AG08395 (cell line): ENCODE measurements around the gene KIAA0930.
"Not testable (repeated sequence)": the region's sequence is repeated elsewhere in the genome, so short reads cannot be mapped to it uniquely, and the experiment has no call there.

Source experiments
- DNase-seq: peaks from one replicate; pipeline ENCODE4 v3.0.0; 2012; ENCODE audit warnings: mixed read lengths, low spot score

Gene KIAA0930

DNA sequence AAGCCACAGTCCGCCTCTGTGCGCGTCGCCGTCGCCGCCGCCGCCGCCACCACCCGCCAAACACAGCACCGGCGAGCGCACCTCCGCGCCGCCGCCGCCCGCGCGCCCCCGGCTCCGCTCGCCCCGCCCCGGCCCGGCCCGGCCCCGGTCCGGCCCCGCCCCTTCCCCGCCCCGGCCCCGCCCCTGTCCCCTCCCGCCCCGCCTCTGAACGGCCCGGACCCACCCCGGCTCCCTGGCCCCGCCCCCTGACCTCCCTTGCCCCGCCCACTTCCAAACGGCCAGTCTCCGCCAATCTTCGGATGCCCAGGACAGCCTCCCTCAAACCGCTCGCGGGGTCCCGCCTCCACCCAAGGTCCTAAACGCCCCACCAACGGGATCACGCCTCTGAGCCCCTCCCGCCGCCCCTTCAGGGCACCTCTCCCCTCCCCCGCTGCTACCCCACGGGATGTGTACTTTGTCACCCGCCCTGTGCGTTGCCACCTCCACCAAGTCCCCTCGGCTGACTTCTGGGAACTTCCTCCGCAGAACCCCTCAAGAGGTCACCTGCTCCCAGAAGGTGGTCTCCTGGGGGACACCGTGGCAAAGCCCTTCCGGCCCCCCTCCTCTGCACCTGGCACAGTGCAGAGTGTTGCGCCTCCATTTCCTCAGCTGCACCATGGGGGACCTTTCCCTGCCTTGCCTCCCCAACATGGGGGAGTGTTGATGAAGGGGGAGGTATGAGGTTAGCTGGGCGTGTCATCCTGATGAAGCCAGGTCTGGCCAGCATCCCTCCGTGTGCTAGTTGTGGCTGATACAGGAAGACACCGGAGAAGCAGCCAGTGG lies at the start of gene KIAA0930:
Gene KIAA0930, minus strand, starts transcription at position 85 of the 822 bp plus-strand sequence. CDS start 191 bp downstream, outside the sequence.
- peak; percentile 97 for DNase-seq

DNA sequence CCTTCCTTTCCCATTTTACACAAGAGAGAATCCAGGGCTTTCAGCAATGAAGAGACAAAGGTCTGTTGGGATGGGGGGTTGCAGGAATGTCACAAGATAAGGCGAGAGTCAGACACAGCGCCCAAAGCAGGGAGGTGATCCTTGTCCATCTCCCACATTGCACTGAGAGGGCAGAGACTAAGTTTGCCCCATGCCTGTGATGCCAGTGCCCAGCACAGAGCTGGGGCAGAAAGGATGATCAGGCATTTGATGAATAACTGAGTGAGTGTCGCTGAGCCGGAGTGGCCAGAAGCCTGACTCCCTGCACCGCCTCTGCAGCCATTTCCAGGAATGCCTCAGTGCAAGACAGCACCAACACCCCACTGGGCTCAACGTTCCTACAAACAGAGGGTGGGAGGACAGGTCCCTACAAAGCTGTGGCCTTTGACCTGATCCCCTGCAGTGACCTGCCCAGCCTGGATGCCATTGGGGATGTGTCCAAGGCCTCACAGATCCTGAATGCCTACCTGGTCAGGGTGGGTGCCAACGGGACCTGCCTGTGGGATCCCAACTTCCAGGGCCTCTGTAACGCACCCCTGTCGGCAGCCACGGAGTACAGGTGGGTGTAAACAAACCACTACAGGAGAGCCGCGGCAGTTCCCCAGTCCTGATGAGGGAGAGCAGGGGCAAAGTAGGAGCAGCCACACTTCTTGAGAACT lies 46.3 kb upstream of the KIAA0930 start:
- DNase-seq, result no peak

DNA sequence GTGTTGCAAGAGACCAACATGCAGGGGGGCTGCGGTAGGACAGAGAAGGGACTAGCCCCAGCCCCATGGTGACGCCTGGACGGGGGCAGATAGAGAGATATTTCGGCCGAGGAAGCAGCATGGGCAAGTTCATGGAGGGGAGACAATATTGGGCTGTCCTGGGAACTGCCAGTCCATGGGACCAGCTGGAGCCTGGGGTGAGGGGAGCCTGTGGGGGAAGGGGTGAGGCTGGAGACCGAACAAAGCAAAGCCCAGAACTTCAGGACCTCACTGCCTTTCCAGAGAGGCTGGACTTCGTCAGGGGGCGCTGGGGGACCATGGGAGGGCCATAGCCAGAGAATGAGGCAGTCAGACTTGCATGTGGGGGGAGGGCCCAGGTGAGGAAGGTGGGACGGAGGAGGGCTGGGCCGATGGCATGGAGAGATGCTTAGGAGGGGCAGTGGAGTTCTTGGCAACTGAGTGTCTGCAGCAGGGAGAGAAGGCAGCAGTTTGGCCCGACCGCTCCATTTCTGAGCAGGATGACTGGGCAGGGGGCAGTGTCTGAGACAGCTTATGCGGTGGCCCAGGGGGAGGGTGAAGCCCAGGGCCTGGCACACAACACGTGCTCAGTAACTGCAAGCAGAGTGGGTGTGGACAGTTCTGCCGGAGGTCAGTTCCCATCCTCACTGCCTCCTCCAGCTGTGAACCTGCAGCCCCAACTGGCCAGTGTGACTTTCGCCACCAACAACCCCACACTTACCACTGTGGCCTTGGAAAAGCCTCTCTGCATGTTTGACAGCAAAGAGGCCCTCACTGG lies 44.8 kb upstream of the KIAA0930 start:
- no peak for DNase-seq

DNA sequence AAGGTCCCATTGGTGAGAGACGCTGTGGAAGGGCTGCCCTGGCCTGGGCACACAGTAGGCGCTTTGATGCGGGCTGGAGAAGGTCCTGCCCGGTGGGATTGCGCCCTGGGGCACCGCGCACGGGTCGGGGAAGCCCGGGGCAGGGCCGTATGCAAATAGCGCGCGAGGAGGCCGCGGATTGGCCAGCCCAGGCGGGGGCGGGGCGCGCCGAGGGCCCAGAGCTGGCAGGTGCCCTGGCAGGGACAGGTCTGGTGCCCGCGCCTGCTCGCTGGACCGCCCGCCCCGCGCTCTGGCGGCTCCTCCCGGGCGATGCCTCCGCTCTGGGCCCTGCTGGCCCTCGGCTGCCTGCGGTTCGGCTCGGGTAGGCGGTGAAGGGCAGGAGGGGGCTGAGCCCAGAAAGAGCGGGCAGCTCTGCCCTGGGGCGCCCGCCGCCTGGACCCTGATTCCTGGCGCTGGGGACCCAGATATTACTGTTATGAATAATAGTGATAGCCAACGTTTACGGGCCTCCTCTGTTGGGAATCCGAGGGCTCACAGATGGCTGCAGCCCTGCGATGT lies 44.1 kb upstream of the KIAA0930 start, which contains the start of gene UPK3A:
Gene UPK3A, plus strand, starts transcription at position 245 of the 558 bp plus-strand sequence. Its CDS starts 65 bp downstream, at position 310.
- no peak for DNase-seq

DNA sequence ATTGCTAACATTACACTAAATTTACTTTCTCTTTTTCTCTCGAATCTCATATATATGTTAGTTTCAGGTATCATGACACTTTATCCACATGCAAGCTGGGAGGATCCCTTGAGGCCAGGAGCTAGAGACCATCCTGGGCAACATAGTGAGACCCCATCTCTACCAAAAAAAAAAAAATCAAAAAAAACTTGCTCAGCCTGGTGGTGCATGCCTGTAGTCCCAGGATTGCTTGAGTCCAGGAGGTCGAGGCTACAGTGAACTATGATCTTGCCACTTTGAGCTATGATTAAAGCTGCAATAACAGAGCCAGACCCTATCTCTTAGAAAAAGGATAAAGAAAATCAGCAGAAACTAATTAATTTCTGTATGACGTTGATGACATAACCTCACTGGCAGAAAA lies 40.3 kb upstream of the KIAA0930 start:
- DNase-seq, result no peak

DNA sequence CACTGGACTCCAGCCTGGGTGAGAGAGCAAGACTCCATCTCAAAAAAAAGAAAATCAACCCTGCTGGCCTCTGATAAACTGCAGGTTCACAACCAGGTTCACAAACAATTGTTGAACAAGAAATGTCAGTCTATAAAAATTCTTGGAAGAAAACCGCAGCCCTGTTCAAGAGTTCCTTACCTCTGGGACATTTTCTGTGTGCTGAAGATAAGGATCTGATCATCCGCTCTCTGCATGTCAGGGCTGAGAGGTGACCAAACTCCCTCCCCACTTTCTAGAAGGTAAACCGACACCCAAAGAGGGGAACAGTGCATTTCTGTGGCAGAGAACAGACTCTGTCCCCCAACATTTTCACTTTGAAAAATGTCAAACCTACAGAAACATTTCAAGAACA lies 39.9 kb upstream of the KIAA0930 start:
- DNase-seq, result no peak

DNA sequence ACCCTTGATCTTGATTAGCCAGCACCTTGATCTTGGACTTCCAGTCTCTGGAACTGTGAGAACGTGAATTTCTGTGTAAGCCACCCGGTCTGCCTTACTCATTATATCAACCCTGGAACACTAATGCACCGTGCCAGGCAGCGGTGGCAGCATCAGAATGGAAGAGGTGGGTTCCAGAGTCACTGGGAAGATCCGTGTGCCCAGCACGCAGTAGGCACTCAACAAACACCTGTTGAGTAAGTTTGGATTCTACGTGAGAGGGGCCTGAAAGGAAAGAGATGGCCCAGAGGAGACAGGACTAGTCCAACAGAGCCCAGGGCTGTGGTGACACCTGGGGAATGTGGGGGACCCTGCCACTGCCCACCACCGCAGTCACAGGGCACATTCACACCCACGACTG lies 37.4 kb upstream of the KIAA0930 start:
- DNase-seq, result no peak

DNA sequence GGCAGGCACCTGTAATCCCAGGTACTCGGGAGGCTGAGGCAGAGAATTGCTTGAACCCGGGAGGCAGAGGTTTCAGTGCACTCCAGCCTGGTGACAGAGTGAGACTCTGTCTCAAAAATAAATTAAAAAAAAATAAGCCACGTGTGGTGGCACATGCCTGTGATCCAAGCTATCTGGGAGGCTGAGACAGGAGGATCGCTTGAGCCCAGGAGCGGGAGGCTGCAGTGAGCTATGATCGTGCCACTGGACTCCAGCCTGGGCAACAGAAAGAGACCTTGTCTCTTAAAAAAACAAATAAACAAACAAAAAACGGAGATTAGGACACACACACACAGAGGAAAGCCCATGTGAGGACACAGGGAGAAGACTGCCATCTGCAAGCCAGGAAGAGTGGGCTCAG lies 37.0 kb upstream of the KIAA0930 start:
- DNase-seq, result not testable (repeated sequence)

DNA sequence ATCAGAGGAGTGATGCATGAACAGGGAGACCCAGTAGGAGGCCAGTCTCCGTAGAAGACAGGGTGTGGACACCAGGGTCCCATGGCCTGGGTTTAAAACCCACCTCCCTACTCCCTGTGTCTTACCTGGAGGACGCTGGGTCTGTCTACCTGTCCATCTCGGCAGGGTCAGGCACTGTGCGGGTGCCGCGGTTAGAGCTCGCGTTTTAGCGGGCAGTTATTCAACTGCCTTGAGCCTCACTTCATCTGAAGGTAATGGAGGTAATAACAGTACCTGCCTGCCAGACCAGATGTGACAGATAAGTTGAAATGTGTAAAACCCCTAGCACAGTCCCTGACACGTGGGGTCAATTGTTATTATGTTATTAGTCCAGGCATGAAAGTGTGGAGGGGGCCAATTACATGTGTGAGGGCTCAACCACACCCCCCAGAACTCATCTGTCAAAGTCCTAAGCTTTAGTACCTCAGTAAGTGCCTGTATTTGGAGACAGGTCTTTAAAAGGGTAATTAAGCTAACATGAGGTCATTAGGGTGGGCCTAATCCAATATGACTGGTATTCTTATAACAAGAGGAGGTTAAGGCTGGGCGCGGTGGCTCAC lies 35.9 kb upstream of the KIAA0930 start:
- DNase-seq, result no peak

DNA sequence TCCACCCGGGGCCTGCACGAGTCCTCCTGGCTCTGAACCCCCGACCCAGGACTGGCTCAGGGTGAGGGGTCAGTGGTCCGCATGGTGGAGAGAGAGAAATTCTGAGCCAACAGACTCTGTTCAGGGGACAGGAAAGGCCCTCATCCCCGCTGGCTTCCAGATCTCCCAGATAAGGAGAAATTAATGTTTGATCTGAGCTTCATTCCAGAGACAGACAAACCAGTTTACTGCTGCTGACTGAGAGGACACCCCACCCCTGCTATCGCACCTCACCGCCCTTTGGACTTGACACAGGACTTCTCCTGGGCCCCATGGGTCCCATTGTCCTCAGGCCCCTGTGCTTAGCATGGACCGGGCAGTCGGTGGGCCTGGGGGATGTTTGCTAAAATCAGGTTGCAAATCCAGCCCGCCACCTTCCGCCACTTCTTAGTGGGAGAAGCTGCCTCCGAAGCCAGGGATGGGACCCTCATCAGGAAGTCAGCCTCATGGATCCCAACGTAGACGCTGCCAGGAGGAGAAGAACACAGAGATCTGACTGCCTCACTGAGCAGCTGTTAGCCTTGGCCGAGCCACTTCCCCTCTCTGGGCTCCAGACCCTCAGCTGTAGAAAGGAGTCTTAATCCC lies 32.9 kb upstream of the KIAA0930 start:
- DNase-seq, result no peak

DNA sequence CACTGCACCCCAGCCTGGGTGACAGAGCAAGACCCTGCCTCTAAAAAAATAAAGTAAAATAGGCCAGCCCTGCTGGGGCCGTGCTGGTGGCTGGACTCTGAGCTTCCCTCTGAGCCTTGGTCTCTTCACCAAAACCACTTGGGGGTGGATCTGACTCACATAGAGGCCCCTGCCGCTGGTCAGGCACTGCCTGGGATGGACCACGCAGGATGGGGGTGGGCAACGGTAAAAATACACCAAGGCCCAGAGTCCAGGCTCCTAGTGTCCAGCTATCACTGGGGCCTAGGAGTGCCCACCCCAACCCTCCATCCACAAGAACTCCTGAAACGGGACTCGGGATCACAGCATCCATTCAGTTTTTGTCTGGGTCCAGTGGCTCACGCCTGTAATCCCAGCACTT lies 31.8 kb upstream of the KIAA0930 start:
- no peak for DNase-seq

DNA sequence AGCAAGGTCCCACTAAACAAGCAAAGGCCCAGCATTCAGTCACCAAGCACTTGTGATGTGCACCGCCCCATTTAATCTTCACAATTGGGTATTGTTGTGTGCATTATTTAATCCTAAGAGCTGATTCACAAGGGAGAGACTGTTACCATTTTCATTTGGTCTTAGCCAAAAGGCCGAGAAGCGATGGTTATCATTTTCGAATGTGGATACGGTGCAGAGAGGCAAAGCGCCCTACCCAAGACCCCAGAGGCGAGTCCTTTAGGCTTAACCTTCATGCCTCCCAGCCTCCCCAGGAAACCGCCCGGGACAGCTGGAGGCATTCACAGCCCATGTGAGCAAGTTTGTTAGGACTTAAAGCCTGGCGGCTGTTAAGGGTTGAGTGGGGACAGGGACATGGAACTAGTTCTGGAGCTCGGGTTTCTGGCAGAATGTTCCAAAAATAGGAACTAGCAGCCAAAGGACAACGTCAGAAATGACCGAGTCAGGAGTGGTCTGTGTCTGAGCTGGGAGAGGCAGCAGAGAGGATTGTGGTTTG lies 31.0 kb upstream of the KIAA0930 start:
- no peak for DNase-seq

DNA sequence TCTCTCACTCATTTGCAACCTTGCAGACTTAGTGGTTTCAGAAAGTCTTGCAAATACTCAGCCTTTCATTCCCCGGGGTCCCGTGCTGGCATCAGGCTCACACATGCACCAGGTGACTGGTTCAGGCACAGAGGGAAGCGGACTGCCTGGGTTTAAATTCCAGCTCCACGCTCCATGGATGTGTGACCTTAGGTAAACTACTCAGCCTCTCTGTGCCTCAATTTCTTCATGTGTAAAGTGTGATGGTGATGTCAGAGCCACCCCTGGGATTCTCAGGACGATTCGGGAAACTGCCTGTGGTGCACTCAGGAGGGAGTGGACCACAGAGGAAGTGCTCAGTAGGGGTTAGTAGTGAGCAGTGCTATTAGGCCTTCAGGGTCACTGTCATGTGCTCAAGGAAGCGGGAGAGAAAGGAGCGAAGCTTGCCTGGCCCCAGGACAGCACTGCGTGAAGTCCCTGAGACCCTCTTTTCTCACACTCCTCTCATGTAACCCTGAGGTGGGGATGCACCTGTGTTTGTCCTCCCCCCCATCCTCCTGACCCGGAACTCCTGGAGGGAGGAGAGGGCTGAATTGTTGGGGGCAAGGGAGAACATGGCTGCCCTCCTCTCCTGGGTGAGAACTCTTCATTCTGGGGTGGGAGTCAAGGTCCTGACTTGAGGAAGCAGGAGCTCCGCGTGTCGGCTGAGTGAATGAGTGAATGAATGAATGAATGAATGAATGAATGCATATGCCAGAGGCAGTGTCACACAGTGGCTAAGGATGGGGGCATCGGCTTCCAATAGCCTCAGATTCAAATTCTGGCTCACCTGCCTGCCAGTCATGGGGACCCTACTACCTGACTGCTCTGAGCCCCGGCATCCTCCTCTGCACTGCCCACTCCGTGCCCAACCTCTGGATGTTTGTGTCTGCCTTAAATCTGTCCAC lies 29.7 kb upstream of the KIAA0930 start:
- DNase-seq, result no peak

DNA sequence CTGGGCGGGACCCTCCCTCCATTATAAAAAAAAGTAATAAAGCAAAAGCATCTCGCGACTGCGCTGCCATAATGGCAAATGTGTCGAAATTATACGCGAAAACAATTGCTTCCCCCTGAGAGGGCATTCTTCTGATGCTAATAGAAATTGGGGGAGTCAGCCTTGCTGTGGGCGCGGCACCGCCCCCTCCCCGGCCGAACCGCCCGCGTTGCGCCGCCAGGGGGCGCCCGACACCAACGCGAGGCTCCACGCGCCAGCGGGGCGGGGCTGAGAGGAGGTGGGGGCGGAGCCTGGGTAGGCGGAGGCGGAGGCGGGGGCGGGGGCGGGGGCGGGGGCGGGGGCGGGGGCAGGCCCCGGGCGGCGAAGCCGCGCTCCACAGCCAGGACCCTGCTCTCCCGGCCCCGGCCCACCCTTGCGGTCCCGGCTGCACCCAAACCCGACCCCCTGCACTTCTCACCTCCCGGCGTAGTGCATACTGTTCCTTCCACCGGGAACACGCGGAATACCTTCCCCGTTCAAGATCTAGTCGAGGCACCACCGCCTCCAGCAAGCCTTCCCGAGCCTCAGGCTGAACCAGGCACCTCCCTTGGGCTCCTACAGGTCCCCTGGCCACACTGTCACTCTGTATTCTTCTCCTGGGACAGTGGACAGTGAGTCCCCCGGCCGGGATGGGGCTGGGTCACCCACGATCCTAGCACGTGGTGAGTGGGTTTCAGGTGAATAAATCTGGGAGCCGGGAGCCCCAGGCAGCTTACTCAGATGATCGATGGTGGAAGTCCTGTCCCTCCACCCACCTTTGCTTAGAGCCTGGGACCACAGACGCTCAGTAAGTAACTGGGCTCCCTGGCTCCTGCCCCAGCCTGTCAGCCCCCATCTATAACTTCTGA lies 28.5 kb upstream of the KIAA0930 start:
- DNase-seq, result peak; percentile 86

DNA sequence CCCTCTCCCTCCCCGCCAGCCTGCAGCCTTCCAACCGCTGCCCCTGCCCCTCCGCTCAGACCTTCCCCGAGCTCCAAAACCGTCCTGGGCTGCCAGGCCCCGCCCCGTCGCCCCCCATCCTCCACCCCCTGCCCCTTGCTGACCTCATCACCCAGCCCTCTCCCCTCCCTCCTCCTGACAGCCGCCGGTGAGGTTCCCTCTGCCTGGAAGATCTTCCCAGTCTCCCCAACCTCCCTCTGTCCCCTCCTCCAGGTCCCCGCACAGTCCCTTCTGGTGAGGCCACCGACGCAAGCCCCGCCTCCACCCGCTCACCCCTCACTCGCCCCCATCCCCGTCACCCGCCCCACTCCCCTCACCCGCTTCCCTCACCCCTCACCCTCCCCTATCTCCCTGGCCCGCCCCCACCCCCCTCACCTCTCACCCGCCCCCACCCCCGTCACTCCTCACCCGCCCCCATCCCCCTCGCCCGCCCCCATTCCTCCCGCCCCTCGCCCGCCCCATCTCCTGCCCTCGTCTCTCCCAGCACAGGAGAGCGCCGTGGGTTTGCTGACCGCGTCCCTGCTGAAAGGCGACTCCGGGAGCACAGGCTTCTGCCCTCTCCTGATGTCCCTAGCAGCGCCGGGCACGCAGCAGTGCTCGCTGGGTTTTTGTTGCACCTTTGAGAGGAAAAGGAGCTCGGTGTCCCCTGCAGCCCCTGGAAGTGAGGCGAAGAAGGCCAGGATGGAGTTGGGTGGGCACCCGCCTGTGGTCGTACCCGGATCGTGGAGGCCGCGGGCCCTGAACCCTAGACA lies 27.7 kb upstream of the KIAA0930 start:
- DNase-seq, result no peak

DNA sequence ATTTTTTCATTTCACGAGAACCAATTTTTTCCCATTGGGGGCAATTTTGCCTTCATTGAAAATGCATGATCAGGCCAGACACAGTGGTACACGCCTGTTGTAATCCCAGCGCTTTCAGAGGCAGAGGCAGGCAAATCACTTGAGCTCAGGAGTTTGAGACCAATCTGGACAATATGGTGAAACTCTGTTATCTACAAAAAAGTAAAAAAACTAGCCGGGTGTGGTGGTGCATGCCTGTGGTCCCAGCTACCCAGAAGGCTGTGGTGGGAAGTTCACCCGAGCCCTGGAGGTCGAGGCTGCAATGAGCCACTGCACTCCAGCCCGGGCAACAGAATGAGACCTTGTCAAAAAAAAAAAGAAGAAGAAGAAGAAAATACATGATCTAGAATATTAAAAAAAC lies 24.8 kb upstream of the KIAA0930 start:
- no peak for DNase-seq

DNA sequence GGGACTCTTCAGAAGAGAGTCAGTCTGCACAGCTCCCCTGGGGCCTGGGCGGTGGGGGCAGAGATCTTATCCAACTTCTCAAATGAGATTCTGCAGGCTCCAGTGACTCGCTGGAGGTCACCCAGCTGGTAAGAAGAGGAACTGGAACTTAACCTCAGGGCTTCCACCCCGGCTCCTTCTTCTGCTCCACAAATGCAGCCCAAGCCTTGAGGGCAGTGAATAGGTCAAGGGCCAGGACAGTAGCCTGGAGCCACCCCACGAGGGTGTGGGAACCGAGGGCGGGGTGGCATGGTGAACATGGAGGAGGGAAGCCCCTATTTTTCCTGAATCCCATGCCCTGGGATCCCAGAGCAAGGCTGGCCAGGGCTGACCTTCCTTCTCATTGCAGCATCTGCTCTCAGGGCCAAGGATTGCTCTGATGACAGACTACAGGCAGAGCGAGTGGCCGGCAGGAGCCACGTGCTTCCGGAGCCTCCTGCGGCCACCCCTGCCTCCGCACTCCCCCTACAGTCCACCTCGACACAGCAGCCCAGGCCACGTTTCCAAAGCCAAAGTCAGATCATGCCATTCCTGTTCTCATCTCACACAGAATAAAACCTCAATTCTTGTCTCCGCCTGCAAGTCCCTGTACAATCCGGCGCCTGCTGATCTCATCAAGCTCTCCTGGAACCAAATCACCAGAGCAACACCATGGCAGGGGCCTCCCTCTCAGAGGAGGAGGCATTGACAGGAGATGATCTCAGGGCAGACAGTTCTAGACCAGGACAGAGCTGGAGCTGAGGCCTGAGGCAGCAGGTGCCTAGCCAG lies 23.0 kb upstream of the KIAA0930 start:
- peak; percentile 95 for DNase-seq
